K562 (cell line): ENCODE measurements around the gene IRAK3. TPM values are rescaled to one million over a fixed set of nuclear protein-coding genes. Genes with fewer than 3 reads are reported as not detected.
A peak's percentile ranks its signal among the peaks of the same experiment; 100 is the strongest.

Experiments used
- ATF7 ChIP-seq: fragments of 450-650 bp; IDR thresholded peaks from 2 replicates; pipeline ENCODE4 v1.7.1; 2014; ENCODE audit warnings: mild to moderate bottlenecking, moderate library complexity
- KLF6 ChIP-seq: fragments of 250-450 bp; sonication (Bioruptor Pico); IDR thresholded peaks from 2 replicates; pipeline ENCODE4 v1.4.0; 2020; ENCODE audit warnings: mild to moderate bottlenecking, moderate library complexity, borderline replicate concordance
- MCM3 ChIP-seq: fragments of 450-650 bp; IDR thresholded peaks from 2 replicates; pipeline ENCODE4 v1.6.1; 2016
- MEF2D ChIP-seq: conservative IDR thresholded peaks from 2 replicates; pipeline ENCODE4 v1.6.1; 2016; ENCODE audit warnings: low read depth, missing genetic modification characterization, missing compliant biosample characterization
- NR2C2 ChIP-seq, 2 experiments: fragments of 200-800 bp in 1 of 2; sonication (Bioruptor generic) in 1 of 2; sonication (generic) in 1 of 2; formaldehyde crosslinking in 1 of 2; IDR thresholded peaks; 2 replicates each; pipeline versions ENCODE4 v1.6.1 to v1.8.0; 2016 to 2022; ENCODE audit warnings: mild to moderate bottlenecking in 1 of 2, missing compliant biosample characterization in 1 of 2, missing genetic modification characterization in 1 of 2, missing genetic modification reagents in 1 of 2
- RAD51 ChIP-seq: fragments of 450-650 bp; IDR thresholded peaks from 2 replicates; pipeline ENCODE4 v1.7.1; 2016; ENCODE audit warnings: low read depth, mild to moderate bottlenecking, borderline replicate concordance
- WHSC1 ChIP-seq: IDR thresholded peaks from one replicate; pipeline ENCODE4 v1.6.1; 2012; ENCODE audit warnings: low read length, control low read depth, inconsistent platforms
- ZNF184 ChIP-seq: sonication (generic); formaldehyde crosslinking; IDR thresholded peaks from 2 replicates; pipeline ENCODE4 v1.5.0; 2020; ENCODE audit warnings: missing genetic modification reagents
- ZNF197 ChIP-seq: fragments of 200-800 bp; sonication (Bioruptor generic); IDR thresholded peaks from 2 replicates; pipeline ENCODE4 v1.6.1; 2016; ENCODE audit warnings: low read depth, missing genetic modification characterization, missing compliant biosample characterization
- ZNF384 ChIP-seq: IDR thresholded peaks from 2 replicates; pipeline ENCODE4 v1.6.1; 2012; ENCODE audit warnings: low read depth, low read length, improper control_type of control experiment
- ZNF766 ChIP-seq: fragments of 200-800 bp; sonication (Bioruptor generic); conservative IDR thresholded peaks from 2 replicates; pipeline ENCODE4 v1.6.1; 2016; ENCODE audit warnings: missing genetic modification characterization, missing compliant biosample characterization
- polyA plus RNA-seq, 8 experiments: library from polyadenylated mRNA; depleted of rRNA in 4 of 8; stranded (reverse) in 5 of 8; unstranded in 3 of 8; fragments of >200 nt; fragmentation: Nextera tagmentation in 2 of 8; fragmentation: Illumina TruSeq in 1 of 8; extraction: Ambion mirVana in 2 of 8; extraction: Trizol in 1 of 8; gene quantifications; 2 replicates each; pipeline versions ENCODE4 v1.2.1 to v1.2.3, GENCODE V29; 2011 to 2014; ENCODE audit warnings: inconsistent platforms in 1 of 8, missing spikeins in 1 of 8
- total RNA-seq, 7 experiments: library from RNA; depleted of rRNA in 6 of 7; stranded (reverse); fragments of >200 nt in 6 of 7; fragmentation: Illumina TruSeq in 2 of 7; extraction: Trizol in 2 of 7; gene quantifications; 2 replicates each; pipeline versions ENCODE4 v1.2.1 to v1.2.3, GENCODE V29; 2011 to 2021; ENCODE audit warnings: low replicate concordance in 1 of 7
- TF ChIP-seq, protein P1 (sequence below): fragments of 250-450 bp; sonication (Bioruptor Pico); IDR thresholded peaks from 2 replicates; pipeline ENCODE4 v1.5.0; 2021
- TF ChIP-seq, protein P2 (sequence below): fragments of 200-800 bp; sonication (Bioruptor generic); IDR thresholded peaks from 2 replicates; pipeline ENCODE4 v1.6.1; 2017; ENCODE audit warnings: missing genetic modification characterization, missing compliant biosample characterization
- TF ChIP-seq, protein P3 (sequence below): fragments of 450-650 bp; IDR thresholded peaks from 2 replicates; pipeline ENCODE4 v1.6.1; 2018; ENCODE audit warnings: mild to moderate bottlenecking, low read depth; ENCODE audit not compliant: partially characterized antibody
- TF ChIP-seq, protein P4 (sequence below): sonication (generic); formaldehyde crosslinking; IDR thresholded peaks from 2 replicates; pipeline ENCODE4 v1.8.1; 2022; ENCODE audit warnings: missing genetic modification reagents

IRAK3 gene
- total and polyA plus RNA-seq, 9 of the 15 experiments (the other 6 are each of a cell fraction or from before 2014, with no cell fraction given): 0.06 to 0.09 (median 0.07) TPM; not detected in 6

DNA sequence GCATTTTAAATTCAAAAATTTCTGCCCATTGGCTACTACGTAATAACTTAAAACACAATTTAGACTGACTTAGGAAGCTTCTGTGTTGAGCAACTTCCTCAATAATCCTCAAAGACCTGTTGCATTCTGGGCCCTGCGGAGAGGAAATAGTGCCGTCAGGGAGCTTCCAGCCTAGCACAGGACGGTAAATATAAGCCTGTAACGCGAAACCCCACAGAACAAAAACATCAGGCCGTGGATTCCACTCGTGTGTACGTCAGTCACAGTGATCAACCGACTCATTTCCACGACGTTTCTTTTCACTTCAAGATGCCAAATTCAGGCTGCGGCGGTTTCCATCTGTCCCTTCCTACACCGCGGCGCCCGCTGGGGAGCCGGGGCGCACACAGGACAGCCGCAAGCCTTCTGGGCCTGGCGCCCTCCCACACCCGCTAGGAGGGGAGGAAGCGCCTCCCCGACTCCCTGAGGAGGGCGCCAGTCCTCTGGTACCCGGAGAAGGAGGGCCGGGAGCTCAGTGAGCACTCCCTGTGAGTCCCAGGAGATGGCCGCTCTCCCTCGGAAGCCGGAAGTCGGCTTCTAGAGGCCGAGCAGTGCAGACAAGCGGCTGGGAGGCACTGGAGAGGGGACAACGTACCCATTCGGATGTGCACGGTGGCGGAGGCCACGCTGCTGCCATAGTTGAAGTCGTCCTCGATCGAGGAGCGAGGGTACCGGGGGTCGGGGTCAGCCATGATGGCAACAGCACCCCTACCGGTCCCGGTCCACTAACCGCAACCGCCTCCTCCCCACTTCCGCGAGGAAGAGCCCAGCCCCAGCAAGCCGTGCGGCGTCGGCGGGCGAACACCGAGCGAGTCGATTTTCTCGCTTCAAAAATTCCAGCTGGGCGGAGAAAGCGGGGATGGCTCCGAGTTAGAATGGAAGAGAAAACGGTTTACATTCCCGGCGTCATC is 19.5 kb upstream of the IRAK3 start, which contains the start of gene TMBIM4 (continued):
- TF ChIP-seq, protein P1, sequence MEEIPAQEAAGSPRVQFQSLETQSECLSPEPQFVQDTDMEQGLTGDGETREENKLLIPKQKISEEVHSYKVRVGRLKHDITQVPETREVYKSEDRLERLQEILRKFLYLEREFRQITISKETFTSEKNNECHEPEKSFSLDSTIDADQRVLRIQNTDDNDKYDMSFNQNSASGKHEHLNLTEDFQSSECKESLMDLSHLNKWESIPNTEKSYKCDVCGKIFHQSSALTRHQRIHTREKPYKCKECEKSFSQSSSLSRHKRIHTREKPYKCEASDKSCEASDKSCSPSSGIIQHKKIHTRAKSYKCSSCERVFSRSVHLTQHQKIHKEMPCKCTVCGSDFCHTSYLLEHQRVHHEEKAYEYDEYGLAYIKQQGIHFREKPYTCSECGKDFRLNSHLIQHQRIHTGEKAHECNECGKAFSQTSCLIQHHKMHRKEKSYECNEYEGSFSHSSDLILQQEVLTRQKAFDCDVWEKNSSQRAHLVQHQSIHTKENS (CRISPR knock-in tag): no peak
- TF ChIP-seq MEF2D (tag): peak; percentile 46; the same call in 1 of the 2 replicates
- no peak for TF ChIP-seq ZNF197 (CRISPR knock-in tag)
- TF ChIP-seq ATF7: peak; percentile 83; the same call in 1 of the 2 replicates
- TF ChIP-seq NR2C2 (CRISPR knock-in tag; IDR thresholded peaks at IDR 0.05): no peak
- peak; percentile 78 for TF ChIP-seq NR2C2 (tag; IDR thresholded peaks at IDR 0.05)
- TF ChIP-seq, protein P2, sequence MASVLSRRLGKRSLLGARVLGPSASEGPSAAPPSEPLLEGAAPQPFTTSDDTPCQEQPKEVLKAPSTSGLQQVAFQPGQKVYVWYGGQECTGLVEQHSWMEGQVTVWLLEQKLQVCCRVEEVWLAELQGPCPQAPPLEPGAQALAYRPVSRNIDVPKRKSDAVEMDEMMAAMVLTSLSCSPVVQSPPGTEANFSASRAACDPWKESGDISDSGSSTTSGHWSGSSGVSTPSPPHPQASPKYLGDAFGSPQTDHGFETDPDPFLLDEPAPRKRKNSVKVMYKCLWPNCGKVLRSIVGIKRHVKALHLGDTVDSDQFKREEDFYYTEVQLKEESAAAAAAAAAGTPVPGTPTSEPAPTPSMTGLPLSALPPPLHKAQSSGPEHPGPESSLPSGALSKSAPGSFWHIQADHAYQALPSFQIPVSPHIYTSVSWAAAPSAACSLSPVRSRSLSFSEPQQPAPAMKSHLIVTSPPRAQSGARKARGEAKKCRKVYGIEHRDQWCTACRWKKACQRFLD (CRISPR knock-in tag): peak; percentile 81
- TF ChIP-seq ZNF184 (CRISPR knock-in tag): no peak
- TF ChIP-seq, protein P3, sequence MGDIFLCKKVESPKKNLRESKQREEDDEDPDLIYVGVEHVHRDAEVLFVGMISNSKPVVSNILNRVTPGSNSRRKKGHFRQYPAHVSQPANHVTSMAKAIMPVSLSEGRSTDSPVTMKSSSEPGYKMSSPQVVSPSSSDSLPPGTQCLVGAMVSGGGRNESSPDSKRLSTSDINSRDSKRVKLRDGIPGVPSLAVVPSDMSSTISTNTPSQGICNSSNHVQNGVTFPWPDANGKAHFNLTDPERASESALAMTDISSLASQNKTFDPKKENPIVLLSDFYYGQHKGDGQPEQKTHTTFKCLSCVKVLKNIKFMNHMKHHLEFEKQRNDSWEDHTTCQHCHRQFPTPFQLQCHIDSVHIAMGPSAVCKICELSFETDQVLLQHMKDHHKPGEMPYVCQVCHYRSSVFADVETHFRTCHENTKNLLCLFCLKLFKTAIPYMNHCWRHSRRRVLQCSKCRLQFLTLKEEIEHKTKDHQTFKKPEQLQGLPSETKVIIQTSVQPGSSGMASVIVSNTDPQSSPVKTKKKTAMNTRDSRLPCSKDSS: no peak
- no peak for TF ChIP-seq KLF6 (CRISPR knock-in tag)
- TF ChIP-seq, protein P4, sequence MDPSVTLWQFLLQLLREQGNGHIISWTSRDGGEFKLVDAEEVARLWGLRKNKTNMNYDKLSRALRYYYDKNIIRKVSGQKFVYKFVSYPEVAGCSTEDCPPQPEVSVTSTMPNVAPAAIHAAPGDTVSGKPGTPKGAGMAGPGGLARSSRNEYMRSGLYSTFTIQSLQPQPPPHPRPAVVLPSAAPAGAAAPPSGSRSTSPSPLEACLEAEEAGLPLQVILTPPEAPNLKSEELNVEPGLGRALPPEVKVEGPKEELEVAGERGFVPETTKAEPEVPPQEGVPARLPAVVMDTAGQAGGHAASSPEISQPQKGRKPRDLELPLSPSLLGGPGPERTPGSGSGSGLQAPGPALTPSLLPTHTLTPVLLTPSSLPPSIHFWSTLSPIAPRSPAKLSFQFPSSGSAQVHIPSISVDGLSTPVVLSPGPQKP (CRISPR knock-in tag): no peak
- 0 out of 2 replicates have a peak, but pooled peaks have one; percentile 20 for TF ChIP-seq RAD51
- no peak; the same call in 1 of the 2 replicates for TF ChIP-seq ZNF384
- TF ChIP-seq WHSC1: no peak
- TF ChIP-seq MCM3: no peak
- TF ChIP-seq ZNF766 (CRISPR knock-in tag): peak; percentile 2; the same call in 1 of the 2 replicates
